ENCODE data around the gene TBC1D24.

DNA sequence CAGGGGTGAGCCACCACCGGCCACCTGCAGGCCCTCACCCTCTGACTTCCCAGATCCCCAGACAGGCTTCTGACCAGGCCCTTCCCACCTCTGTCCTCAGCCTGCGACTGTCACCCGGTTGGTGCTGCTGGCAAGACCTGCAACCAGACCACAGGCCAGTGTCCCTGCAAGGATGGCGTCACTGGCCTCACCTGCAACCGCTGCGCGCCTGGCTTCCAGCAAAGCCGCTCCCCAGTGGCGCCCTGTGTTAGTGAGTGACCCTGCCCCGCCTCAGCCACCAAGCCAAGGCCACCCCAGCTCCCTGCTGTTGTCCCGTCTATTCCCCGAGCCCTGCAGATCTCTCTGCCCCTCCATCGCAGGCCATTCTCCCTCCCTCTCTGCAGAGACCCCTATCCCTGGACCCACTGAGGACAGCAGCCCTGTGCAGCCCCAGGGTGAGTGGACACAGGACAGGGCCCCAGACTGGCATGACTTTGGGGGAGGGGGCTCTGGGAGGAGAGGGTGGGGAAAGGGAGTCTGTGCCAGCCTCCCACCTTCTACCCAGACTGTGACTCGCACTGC is 2.0 kb upstream of the TBC1D24 start:
- TF ChIP-seq, protein P1, sequence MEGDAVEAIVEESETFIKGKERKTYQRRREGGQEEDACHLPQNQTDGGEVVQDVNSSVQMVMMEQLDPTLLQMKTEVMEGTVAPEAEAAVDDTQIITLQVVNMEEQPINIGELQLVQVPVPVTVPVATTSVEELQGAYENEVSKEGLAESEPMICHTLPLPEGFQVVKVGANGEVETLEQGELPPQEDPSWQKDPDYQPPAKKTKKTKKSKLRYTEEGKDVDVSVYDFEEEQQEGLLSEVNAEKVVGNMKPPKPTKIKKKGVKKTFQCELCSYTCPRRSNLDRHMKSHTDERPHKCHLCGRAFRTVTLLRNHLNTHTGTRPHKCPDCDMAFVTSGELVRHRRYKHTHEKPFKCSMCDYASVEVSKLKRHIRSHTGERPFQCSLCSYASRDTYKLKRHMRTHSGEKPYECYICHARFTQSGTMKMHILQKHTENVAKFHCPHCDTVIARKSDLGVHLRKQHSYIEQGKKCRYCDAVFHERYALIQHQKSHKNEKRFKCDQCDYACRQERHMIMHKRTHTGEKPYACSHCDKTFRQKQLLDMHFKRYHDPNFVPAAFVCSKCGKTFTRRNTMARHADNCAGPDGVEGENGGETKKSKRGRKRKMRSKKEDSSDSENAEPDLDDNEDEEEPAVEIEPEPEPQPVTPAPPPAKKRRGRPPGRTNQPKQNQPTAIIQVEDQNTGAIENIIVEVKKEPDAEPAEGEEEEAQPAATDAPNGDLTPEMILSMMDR (IDR thresholded peaks at IDR 0.05) = no peak
- TF ChIP-seq POLR2AphosphoS5 (IDR thresholded peaks at IDR 0.05) = no peak

Data from breast epithelium (tissue), 3 donors.